PC-3 (cell line): ENCODE data around the gene KRT25. TPM values are rescaled to one million over a fixed set of nuclear protein-coding genes. Genes with fewer than 3 reads are reported as not detected.
A peak's percentile ranks its signal among the peaks of the same experiment; 100 is the strongest.

Experiments
- ATAC-seq: fragments of 200-7000 bp; cut with Tn5 transposase; 2 replicates; pipeline ENCODE4 v1.9.1; 2020; ENCODE audit warnings: mild to moderate bottlenecking, moderate library complexity
- BruUV-seq: library from RNA; stranded (reverse); fragments of 400-500 nt; replicated peaks from 2 replicates; lab custom pipeline; 2021; lab: Mats Ljungman, UMichigan
- CTCF ChIA-PET: fragments of 300-600 bp; sonication (Branson Sonifier 250); formaldehyde crosslinking; loops from one replicate; lab custom pipeline; 2022; ENCODE audit warnings: antibody characterized with exemption; lab: Charles Lee
- POLR2A ChIA-PET: fragments of 300-600 bp; sonication (Branson Sonifier 250); formaldehyde crosslinking; loops from one replicate; lab custom pipeline; 2022; ENCODE audit warnings: antibody characterized with exemption; ENCODE audit not compliant: unreplicated experiment; lab: Charles Lee
- DNase-seq: peaks from one replicate; pipeline ENCODE4 v3.0.0-alpha.2; 2015
- H2AFZ ChIP-seq: fragments of 300-600 bp; sonication (generic); 2 replicates; pipeline ENCODE4 v1.6.0; 2016; ENCODE audit warnings: antibody characterized with exemption, low read length
- H3F3A ChIP-seq: fragments of 300-600 bp; sonication (generic); one replicate; pipeline ENCODE4 v1.6.0; 2017; ENCODE audit warnings: antibody characterized with exemption, low read length, control low read depth, mild to moderate bottlenecking; ENCODE audit not compliant: unreplicated experiment
- H3K27ac ChIP-seq: fragments of 300-600 bp; sonication (generic); 2 replicates; pipeline ENCODE4 v1.5.1; 2016; ENCODE audit warnings: mild to moderate bottlenecking, low read length
- H3K27me3 ChIP-seq: fragments of 300-600 bp; sonication (generic); 2 replicates; pipeline ENCODE4 v1.6.1; 2016; ENCODE audit warnings: low read length, mixed read lengths
- H3K36me3 ChIP-seq: fragments of 300-600 bp; sonication (generic); 2 replicates; pipeline ENCODE4 v1.6.1; 2016; ENCODE audit warnings: low read depth, mixed run types, low read length, mixed read lengths
- H3K4me1 ChIP-seq: fragments of 300-600 bp; sonication (generic); 2 replicates; pipeline ENCODE4 v1.5.1; 2016; ENCODE audit warnings: low read length; ENCODE audit not compliant: insufficient read depth
- H3K4me2 ChIP-seq: fragments of 300-600 bp; sonication (generic); 2 replicates; pipeline ENCODE4 v1.6.0; 2016; ENCODE audit warnings: low read length
- H3K4me3 ChIP-seq: fragments of 300-600 bp; sonication (generic); 2 replicates; pipeline ENCODE4 v1.5.1; 2016; ENCODE audit warnings: mild to moderate bottlenecking, low read length, mixed read lengths
- H3K79me2 ChIP-seq: fragments of 300-600 bp; sonication (generic); 2 replicates; pipeline ENCODE4 v1.6.1; 2017; ENCODE audit warnings: low read length, mixed read lengths
- H3K9ac ChIP-seq: fragments of 300-600 bp; sonication (generic); 2 replicates; pipeline ENCODE4 v1.6.0; 2016; ENCODE audit warnings: mild to moderate bottlenecking, low read length
- H3K9me2 ChIP-seq: fragments of 300-600 bp; sonication (generic); replicated peaks from 2 replicates; pipeline ENCODE4 v1.6.1; 2016; ENCODE audit warnings: mixed run types, low read length, mixed read lengths
- H3K9me3 ChIP-seq: fragments of 300-600 bp; sonication (generic); 2 replicates; pipeline ENCODE4 v1.6.1; 2016; ENCODE audit warnings: low read length, mixed read lengths
- H4K20me1 ChIP-seq: fragments of 300-600 bp; sonication (generic); 2 replicates; pipeline ENCODE4 v1.6.1; 2016; ENCODE audit warnings: low read length, mixed read lengths
- CTCF ChIP-seq: fragments of 300-600 bp; sonication (generic); conservative IDR thresholded peaks from 2 replicates; pipeline ENCODE4 v1.5.1; 2017; ENCODE audit warnings: antibody characterized with exemption, low read depth, mild to moderate bottlenecking, low read length
- EZH2 ChIP-seq: fragments of 300-600 bp; sonication (generic); IDR thresholded peaks from one replicate; pipeline ENCODE4 v1.6.1; 2017; ENCODE audit warnings: antibody characterized with exemption, mild to moderate bottlenecking, low read length; ENCODE audit not compliant: unreplicated experiment
- EZH2phosphoT487 ChIP-seq: fragments of 300-600 bp; sonication (generic); IDR thresholded peaks from 2 replicates; pipeline ENCODE4 v1.6.1; 2018; ENCODE audit warnings: mild to moderate bottlenecking, antibody characterized with exemption, low read length, borderline replicate concordance
- intact Hi-C: fragments of 100-400 bp; cut with micrococcal nuclease; formaldehyde crosslinking; loops from 2 replicates; pipeline ENCODE4 v1.9.0; 2023
- total RNA-seq: library from RNA; depleted of rRNA; stranded (reverse); fragments of >200 nt; gene quantifications from 2 replicates; pipeline ENCODE4 v1.2.3, GENCODE V29; 2014

The KRT25 gene
- total RNA-seq, 1 experiment from 2014 or later = not detected

- Histone ChIP-seq H3K9ac (no peak overlapping the region), H3K9me2 (no peaks in the 10 kb centered on the region), H3K4me1 (no peaks in the 10 kb centered on the region), H3K9me3 (no peaks in the 10 kb centered on the region), H3K36me3 (no peaks in the 10 kb centered on the region), H3K27ac (no peak overlapping the region), H3K4me3 (no peak overlapping the region), H3K27me3 (no peaks in the 10 kb centered on the region), H2AFZ (no peak overlapping the region), H3F3A (no peaks in the 10 kb centered on the region), H4K20me1 (no peaks in the 10 kb centered on the region), H3K79me2 (no peaks in the 10 kb centered on the region), H3K4me2 (no peak overlapping the region)
- DNase-seq = no peak
- POLR2A ChIA-PET = interaction anchor here (0.6 kb wide), 1 partner anchor 107 kb away, joined by 26 read pairs; no protein-coding TSS in a partner anchor
- ATAC-seq = no peak
- CTCF ChIA-PET = no interaction called here
- BruUV-seq = no TSS peak
- TF ChIP-seq EZH2 = no peak
- TF ChIP-seq CTCF = no peak
- no peak for TF ChIP-seq EZH2phosphoT487
- intact Hi-C loops = no loop called here
Observed at GRCh38 chr17:40796846-40797245, 41.7 kb upstream of the KRT25 start.

- Histone ChIP-seq H3K79me2 (no peaks in the 10 kb centered on the region), H3K9me3 (no peaks in the 10 kb centered on the region), H4K20me1 (no peaks in the 10 kb centered on the region), H3K36me3 (no peaks in the 10 kb centered on the region), H3K9me2 (no peaks in the 10 kb centered on the region), H3K4me3 (no peak overlapping the region), H3K27ac (no peak overlapping the region), H3K4me1 (no peaks in the 10 kb centered on the region), H2AFZ (peak overlapping the region; percentile 50), H3K27me3 (no peaks in the 10 kb centered on the region), H3F3A (no peaks in the 10 kb centered on the region), H3K9ac (no peak overlapping the region), H3K4me2 (no peak overlapping the region)
- DNase-seq = no peak
- CTCF ChIA-PET = no interaction called here
- TF ChIP-seq EZH2phosphoT487 = no peak
- no peak for TF ChIP-seq EZH2
- no peak for TF ChIP-seq CTCF
- POLR2A ChIA-PET = no interaction called here
- ATAC-seq = no peak
- intact Hi-C loops = no loop called here
- no TSS peak for BruUV-seq
Observed at GRCh38 chr17:40795019-40795667, 40.0 kb upstream of the KRT25 start.

- H3K4me1 ChIP-seq = no peaks in the 10 kb centered on the region
- ATAC-seq = no peak
- ChIA-PET POLR2A (no interaction called here), CTCF (no interaction called here)
- H3K9me3 ChIP-seq = no peaks in the 10 kb centered on the region
- no peaks in the 10 kb centered on the region for H3K79me2 ChIP-seq
- BruUV-seq = no TSS peak
- H3K9me2 ChIP-seq = no peaks in the 10 kb centered on the region
- TF ChIP-seq EZH2 = no peak
- no peak for TF ChIP-seq CTCF
- no peak for TF ChIP-seq EZH2phosphoT487
- no peak overlapping the region for H3K4me2 ChIP-seq
- no peaks in the 10 kb centered on the region for H4K20me1 ChIP-seq
- H3F3A ChIP-seq = no peaks in the 10 kb centered on the region
- no peaks in the 10 kb centered on the region for H3K36me3 ChIP-seq
- H3K27me3 ChIP-seq = no peaks in the 10 kb centered on the region
- no peak overlapping the region for H3K9ac ChIP-seq
- intact Hi-C loops = no loop called here
- no peak overlapping the region for H2AFZ ChIP-seq
- H3K4me3 ChIP-seq = no peak overlapping the region
- H3K27ac ChIP-seq = no peak overlapping the region
- DNase-seq = no peak
Observed at GRCh38 chr17:40794466-40794865, 39.3 kb upstream of the KRT25 start.
